Skin of body (tissue), 2 donors: ENCODE data around the gene TWIST2. TPM values are rescaled to one million over a fixed set of nuclear protein-coding genes. Genes with fewer than 3 reads are reported as not detected.

Source experiments
- DNase-seq: peaks from one replicate; lab custom pipeline; 2025; lab: John Stamatoyannopoulos, UW
- total RNA-seq: library from RNA; depleted of rRNA; stranded (reverse); fragments of >200 nt; gene quantifications from one replicate; pipeline ENCODE4 v1.2.3, GENCODE V29; 2014

Gene TWIST2
- total RNA-seq, 1 donor from 2014 or later = 60.3 TPM

DNA sequence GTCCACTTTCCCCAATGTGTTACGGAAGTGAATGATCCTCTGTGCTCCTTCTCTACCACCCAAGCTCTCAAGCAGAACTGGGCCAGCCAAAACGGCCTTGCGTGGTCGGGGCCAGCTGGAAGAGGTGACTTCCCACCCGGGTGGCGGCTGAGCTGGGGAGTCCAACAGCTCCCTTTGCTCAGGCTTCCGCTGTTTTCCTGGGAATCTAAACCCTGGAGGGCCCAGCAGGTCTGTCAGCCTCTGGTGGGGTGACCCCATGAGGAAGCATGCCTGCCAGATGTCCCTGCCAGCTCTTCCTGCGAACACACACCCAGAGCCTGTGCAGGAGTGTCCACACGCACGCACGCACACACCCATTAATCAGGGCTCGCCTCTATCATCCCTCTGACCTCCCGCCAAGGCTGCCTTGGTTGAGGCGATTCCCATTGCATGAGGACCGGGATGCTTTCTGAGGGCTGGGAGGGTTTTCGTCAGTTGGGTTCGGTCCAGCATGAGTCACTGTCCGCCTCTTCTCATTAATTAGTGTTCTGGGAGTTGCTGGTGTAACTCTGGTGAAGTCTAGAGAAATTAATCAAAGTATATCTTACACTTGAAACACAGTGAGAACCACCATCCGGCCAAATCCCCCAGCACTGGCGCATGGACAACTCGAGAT, 90.6 kb downstream of the TWIST2 start:
- peak; percentile 93 for DNase-seq

- no peak for DNase-seq
These were observed 91.2 kb downstream of the TWIST2 start for GRCh38 chr2:238939074-238939473.

- no peak for DNase-seq
These were observed 91.9 kb downstream of the TWIST2 start for GRCh38 chr2:238939521-238940403.

DNA sequence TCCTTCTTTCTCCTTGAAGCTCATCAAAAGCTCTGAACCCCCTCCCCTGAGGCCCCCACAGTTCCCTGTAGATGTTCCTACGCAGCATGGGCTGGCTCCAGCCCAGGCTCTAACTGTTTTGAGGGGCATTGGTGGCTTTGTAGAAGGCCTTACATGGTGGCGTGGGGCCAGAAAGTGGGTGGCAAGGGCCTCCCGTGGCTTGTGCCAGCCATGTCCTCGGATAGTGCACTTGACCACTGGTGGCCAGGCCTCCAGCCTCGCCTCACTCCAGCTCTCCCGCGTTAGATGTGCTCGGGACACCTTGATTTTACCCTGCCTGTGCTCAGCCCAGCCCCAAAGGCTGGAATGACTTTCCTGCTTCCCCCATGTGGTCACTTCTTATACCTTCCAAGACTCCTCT, 92.9 kb downstream of the TWIST2 start:
- DNase-seq = no peak

GRCh38 chr2:238941262-238941792, 93.4 kb downstream of the TWIST2 start:
- DNase-seq = no peak

- no peak for DNase-seq
These were observed 94.3 kb downstream of the TWIST2 start for GRCh38 chr2:238942080-238942725.

GRCh38 chr2:238942726-238943300, 94.9 kb downstream of the TWIST2 start:
- no peak for DNase-seq

DNA sequence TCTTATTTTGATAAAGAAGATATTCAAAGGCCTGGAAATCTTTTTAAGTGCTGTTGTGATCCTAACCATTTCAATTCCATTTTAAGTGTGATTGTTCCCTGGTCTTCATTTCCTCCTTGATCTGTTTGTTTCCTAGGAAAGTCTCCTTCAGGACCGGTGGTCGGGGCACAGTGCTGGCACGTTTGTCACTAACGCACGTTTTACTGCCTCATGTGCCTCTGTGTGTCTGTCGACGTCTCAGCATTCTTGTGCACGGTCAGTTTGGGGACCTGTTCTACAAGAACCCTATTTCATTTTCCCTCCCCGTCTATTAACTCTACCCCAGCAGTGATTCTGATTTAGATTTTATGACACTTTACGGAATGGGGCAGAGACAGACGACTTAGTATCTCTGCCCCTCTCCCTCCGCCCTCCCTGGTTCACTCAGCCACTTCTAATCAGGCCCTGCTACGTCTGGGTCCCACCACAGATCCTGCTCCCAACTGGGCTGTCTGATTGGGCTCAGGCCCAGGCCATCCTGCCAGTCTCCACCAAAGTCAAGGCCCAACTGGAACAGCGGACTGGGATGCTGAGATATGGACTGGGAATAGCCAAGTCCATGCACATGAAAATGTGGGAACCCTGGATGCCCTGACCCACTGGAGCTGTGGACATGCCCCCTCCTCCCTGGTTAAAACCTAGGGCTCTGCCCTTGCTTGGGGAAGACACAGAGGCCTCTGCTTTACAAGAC, 95.6 kb downstream of the TWIST2 start:
- no peak for DNase-seq

DNA sequence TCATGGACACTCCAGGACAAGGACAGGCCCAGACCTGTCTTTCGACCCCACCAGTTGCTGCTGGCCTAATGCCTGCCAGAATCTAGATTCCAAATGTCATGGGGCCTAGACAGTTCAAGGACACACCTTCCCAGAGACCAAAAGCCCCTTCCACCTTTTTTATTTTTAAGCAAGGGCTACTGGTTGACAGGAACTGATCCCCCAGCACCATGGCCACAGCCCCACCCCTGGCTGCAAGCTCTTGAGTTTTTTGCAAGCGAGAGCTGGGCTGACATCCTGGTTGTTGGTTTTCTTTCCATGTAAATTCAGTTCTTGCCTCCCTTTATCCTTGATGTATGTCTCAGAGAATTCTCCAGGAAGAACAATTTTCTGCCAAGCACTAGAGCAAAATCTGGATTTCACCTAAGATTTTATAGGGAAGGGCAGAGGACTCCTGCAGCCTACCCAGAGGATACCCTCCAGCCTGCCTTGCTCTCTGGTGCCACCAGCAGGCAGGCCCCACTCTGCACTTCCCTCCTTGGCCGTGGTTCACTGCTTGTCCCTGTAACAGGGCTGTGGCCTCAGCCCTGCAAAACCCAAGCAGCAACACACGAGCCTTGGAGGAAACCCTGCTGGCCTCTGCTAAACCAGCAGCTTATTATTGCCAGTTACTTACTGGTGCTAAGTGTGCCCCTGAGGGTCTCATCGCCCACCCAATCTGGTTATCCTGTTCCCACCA, 97.7 kb downstream of the TWIST2 start:
- no peak for DNase-seq

- no peak for DNase-seq
These were observed 98.7 kb downstream of the TWIST2 start for GRCh38 chr2:238946318-238947242.

DNA sequence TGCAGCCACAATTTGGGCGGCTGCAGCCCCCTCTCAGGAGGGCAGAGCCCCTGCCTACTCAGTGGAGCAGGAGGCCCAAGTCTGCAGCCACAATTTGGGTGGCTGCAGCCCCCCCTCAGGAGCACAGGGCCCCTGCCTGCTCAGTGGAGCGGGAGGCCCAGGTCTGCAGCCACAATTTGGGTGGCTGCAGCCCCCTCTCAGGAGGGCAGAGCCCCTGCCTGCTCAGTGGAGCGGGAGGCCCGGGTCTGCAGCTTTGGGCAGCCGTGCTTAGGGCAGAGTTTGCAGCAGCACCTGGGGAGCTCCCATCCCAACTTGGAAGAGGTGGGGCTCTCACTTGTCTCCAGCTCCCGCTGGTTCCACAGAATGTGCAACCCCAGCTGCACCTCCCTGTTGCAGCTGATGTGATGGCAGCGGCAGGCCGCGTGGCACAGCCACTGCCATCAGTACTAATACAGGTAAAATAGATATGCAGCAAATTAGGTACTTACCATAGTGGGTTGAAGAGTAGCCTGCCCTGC, 99.4 kb downstream of the TWIST2 start:
- no peak for DNase-seq

- no peak for DNase-seq
These were observed 100.2 kb downstream of the TWIST2 start for GRCh38 chr2:238947920-238948710.

DNA sequence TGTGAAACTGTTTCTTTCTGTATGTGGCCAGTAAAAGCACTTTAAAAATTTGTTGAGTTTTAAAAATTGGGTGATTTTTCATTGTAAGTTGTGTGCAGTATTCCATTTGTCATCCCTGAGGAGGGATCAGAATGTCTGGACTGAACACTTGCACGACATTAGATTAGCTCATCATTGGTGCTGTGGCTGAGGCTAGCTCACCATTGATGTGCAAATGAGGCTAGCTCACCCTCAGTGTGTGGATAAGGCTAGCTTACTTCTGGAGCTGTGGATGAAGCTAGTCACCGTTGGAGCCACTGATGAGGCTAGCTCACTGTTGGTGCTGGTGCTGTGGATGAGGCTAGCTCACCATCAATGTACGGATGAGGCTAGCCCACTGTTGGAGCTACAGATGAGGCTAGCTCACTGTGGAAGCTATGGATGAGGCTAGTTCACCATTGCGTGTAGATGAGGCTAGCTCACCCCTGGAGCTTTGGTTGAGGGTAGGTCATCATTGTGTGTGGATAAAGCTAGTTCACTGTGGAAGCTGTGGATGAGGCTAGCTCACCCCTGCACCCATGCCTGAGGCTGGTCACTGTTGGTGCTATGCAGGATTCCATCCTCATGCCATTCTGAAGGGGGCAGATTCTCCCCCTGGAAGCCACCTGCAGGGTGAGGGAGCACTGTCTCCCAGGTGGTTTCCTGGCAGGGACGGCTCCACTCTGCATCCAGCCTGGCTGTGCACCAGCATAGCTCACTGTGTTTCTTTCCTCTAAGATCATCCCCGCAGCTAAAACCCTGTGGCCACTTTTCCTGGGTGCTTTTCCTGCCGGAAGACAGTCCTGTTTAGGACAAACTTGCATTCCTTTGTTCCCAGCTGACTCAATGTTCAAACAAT, 101.1 kb downstream of the TWIST2 start:
- DNase-seq = no peak

DNA sequence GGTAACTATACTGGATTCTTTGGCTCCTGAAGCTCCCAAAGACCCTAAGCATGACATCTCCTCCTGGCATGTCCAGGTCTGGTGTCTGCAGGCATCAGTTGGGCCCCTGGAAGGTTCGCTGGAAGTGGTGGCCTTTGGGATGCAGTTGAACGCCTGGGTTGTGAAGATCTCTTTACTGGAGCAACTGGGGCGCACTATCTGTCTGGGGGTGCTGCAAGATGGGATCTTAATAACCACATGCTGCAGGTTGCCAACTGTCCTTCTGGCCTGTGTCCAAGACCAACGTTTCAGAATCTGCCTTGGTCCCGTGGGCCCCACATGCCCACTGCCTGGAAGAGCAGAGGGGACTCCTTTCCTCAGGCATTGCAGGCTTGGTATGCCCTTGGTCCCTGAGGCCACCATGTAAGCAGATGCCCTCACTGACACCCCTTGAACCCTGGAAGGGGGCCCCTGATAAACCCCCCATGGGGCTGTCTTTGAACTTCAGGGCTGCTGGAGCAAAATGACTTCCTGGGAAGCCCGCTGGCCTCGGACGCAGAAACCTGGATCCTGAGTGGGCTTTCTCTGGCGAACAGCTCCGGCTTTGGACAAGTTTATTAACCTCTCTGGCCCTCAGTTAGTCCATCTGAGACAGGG, 101.9 kb downstream of the TWIST2 start:
- no peak for DNase-seq

DNA sequence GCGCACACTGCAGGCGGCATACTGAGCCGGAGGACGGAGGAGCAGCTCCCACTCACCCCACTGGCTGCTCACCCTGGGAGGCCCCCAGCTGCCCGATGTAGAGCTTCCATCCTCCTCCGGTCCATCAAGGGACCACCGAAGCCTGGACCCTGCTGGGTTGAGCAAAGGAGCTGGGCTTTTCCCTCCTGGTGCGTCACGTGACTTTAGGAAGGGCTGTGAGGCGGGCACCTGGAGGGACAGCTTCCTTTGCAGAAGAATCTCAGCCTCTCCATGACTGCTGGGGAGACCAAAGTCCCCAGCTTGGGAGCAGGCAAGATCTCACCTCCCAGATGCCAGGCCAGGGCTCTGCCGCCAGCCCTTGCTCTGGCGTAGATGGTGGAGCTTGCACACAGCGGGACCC, 102.7 kb downstream of the TWIST2 start:
- DNase-seq = no peak

- DNase-seq = peak; percentile 15
These were observed 104.5 kb downstream of the TWIST2 start for GRCh38 chr2:238952261-238952919.
